Panc1 (cell line): ENCODE data around the gene PLCB1. TPM values are rescaled to one million over a fixed set of nuclear protein-coding genes. Genes with fewer than 3 reads are reported as not detected.

Experiments
- ATAC-seq: fragments of 200-7000 bp; cut with Tn5 transposase; 2 replicates; pipeline ENCODE4 v1.9.1; 2020; ENCODE audit warnings: mild to moderate bottlenecking, moderate library complexity
- BruUV-seq: library from RNA; stranded (reverse); fragments of 400-500 nt; replicated peaks from 2 replicates; lab custom pipeline; 2021; lab: Mats Ljungman, UMichigan
- CTCF ChIA-PET: fragments of 300-600 bp; sonication (Branson Sonifier 250); formaldehyde crosslinking; loops from one replicate; lab custom pipeline; 2022; ENCODE audit warnings: antibody characterized with exemption; lab: Charles Lee
- POLR2A ChIA-PET: fragments of 300-600 bp; sonication (Branson Sonifier 250); formaldehyde crosslinking; loops from one replicate; lab custom pipeline; 2022; ENCODE audit warnings: antibody characterized with exemption; lab: Charles Lee
- DNase-seq: peaks from one replicate; pipeline ENCODE4 v3.0.0-alpha.2; 2010; ENCODE audit warnings: low read depth, low spot score
- H3K27ac ChIP-seq: 2 replicates; pipeline ENCODE4 v1.5.1; 2011; ENCODE audit warnings: mild to moderate bottlenecking, low read length, inconsistent platforms
- H3K27me3 ChIP-seq: fragments of 200-500 bp; sonication (Bioruptor generic); 2 replicates; pipeline ENCODE4 v1.6.0; 2014; ENCODE audit warnings: low read length, inconsistent platforms; ENCODE audit not compliant: control insufficient read depth, insufficient read depth
- H3K36me3 ChIP-seq: fragments of 200-500 bp; sonication (Bioruptor generic); 2 replicates; pipeline ENCODE4 v1.5.1; 2014; ENCODE audit warnings: inconsistent platforms, mild to moderate bottlenecking, low read length, moderate library complexity; ENCODE audit not compliant: control insufficient read depth, insufficient read depth
- H3K4me1 ChIP-seq: 2 replicates; pipeline ENCODE4 v1.5.1; 2011; ENCODE audit warnings: inconsistent platforms, mild to moderate bottlenecking, low read length, moderate library complexity; ENCODE audit not compliant: control insufficient read depth, insufficient read depth
- H3K4me3 ChIP-seq, 2 experiments: 2 replicates each; pipeline ENCODE4 v1.5.1; 2011 to 2012; ENCODE audit warnings: low read depth in 2 of 2, low read length in 2 of 2, mild to moderate bottlenecking in 2 of 2, inconsistent platforms in 1 of 2, moderate library complexity in 1 of 2
- H3K9me3 ChIP-seq: fragments of 200-500 bp; sonication (Bioruptor generic); 2 replicates; pipeline ENCODE4 v1.5.1; 2014; ENCODE audit warnings: low read depth, mild to moderate bottlenecking, inconsistent platforms, low read length, moderate library complexity; ENCODE audit not compliant: control insufficient read depth, insufficient read depth
- CTCF ChIP-seq: fragments of 450-650 bp; IDR thresholded peaks from 2 replicates; pipeline ENCODE4 v1.5.1; 2017; ENCODE audit warnings: mild to moderate bottlenecking
- POLR2AphosphoS5 ChIP-seq: IDR thresholded peaks from 2 replicates; pipeline ENCODE4 v1.6.1; 2012; ENCODE audit warnings: mild to moderate bottlenecking, low read depth, low read length, moderate library complexity
- REST ChIP-seq, 2 experiments: IDR thresholded peaks; 2 replicates each; pipeline ENCODE4 v1.6.1; 2011 to 2012; ENCODE audit warnings: low read depth in 2 of 2, control low read depth in 1 of 2, low read length in 1 of 2, mild to moderate bottlenecking in 1 of 2, moderate library complexity in 1 of 2; ENCODE audit not compliant: insufficient read depth in 1 of 2
- SIN3A ChIP-seq: IDR thresholded peaks from 2 replicates; pipeline ENCODE4 v1.6.1; 2012; ENCODE audit warnings: low read depth, mild to moderate bottlenecking, low read length, moderate library complexity, borderline replicate concordance; ENCODE audit not compliant: insufficient read depth
- TCF7L2 ChIP-seq: IDR thresholded peaks from 2 replicates; pipeline ENCODE4 v1.6.1; 2011; ENCODE audit warnings: mild to moderate bottlenecking, low read depth, low read length, inconsistent platforms
- in situ Hi-C: cut with HindIII; loops from 2 replicates; pipeline ENCODE4 v1.10.0; 2016; ENCODE audit warnings: low sequenced_read_pairs, low pct_unique_long_range_greater_than_20kb
- intact Hi-C: fragments of 100-400 bp; cut with micrococcal nuclease; formaldehyde crosslinking; loops from one replicate; pipeline ENCODE4 v1.10.0; 2022; ENCODE audit not compliant: unreplicated experiment
- total RNA-seq: library from RNA; stranded (reverse); gene quantifications from one replicate; pipeline ENCODE4 v1.2.1, GENCODE V29; 2021; ENCODE audit not compliant: unreplicated experiment

PLCB1 gene
- total RNA-seq, 1 experiment from 2014 or later = 0.59 TPM

GRCh38 chr20:8424010-8424409 lies 291.9 kb downstream of the PLCB1 start:
- CTCF ChIA-PET = no interaction called here
- Histone ChIP-seq H3K9me3 (no peaks in the 10 kb centered on the region), H3K4me1 (no peaks in the 10 kb centered on the region), H3K4me3 (no peak overlapping the region), H3K36me3 (no peaks in the 10 kb centered on the region), H3K27me3 (no peaks in the 10 kb centered on the region), H3K27ac (no peak overlapping the region)
- intact Hi-C loops = no loop called here
- in situ Hi-C loops = no loop called here
- ATAC-seq (no peak), DNase-seq (no peak)
- no TSS peak for BruUV-seq
- TF ChIP-seq SIN3A (no peak), REST (IDR thresholded peaks at IDR 0.05; ENCODE audit: insufficient read depth in 1 of 2, low read depth in 2 of 2, low read length in 1 of 2) (no peak), TCF7L2 (no peak), CTCF (no peak), POLR2AphosphoS5 (no peak)
- POLR2A ChIA-PET = no interaction called here

GRCh38 chr20:8425016-8425415 lies 292.9 kb downstream of the PLCB1 start:
- Histone ChIP-seq H3K4me1 (no peaks in the 10 kb centered on the region), H3K36me3 (no peaks in the 10 kb centered on the region), H3K27ac (no peak overlapping the region), H3K9me3 (no peaks in the 10 kb centered on the region), H3K4me3 (no peak overlapping the region), H3K27me3 (no peaks in the 10 kb centered on the region)
- TF ChIP-seq TCF7L2 (no peak), REST (IDR thresholded peaks at IDR 0.05; ENCODE audit: insufficient read depth in 1 of 2, low read depth in 2 of 2, low read length in 1 of 2) (no peak), SIN3A (no peak), CTCF (no peak), POLR2AphosphoS5 (no peak)
- BruUV-seq = no TSS peak
- no peak for ATAC-seq
- intact Hi-C loops = no loop called here
- DNase-seq = no peak
- in situ Hi-C loops = no loop called here
- ChIA-PET CTCF (no interaction called here), POLR2A (no interaction called here)
